Erythroblast (primary cell): Measurements from ENCODE around the gene LYAR.

Experiments
- GATA1 ChIP-seq: IDR thresholded peaks from 2 replicates; pipeline ENCODE4 v1.6.1; 2011; ENCODE audit warnings: low read depth, mild to moderate bottlenecking, control low read depth, low read length, moderate library complexity
- POLR2A ChIP-seq: IDR thresholded peaks from 2 replicates; pipeline ENCODE4 v1.6.1; 2011; ENCODE audit warnings: mild to moderate bottlenecking, low read length

DNA sequence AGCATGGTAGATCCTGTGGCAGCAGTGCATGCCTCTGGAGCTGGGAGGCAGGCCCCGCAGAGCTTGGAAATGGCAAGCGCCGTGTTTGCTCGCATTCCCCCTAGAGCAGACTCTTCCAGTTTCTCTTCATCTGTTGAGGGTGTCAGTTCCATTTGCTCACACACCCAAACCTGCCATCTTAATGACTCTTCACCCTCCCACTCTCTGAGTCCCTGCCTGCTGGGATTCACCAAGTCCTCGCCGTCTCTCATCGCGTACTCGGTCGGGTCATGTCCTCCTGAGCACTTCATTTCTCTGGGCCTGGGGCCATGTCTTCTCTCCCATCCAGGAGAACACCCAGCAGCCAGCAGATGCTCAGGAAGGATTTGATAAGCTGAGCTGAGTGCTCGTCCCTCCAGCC, 17.0 kb upstream of the LYAR start:
- no peak for TF ChIP-seq POLR2A
- no peak for TF ChIP-seq GATA1
